ENCODE data around the gene TBC1D4.
"Not testable (repeated sequence)": the region's sequence is repeated elsewhere in the genome, so short reads cannot be mapped to it uniquely, and the experiment has no call there.

TBC1D4 gene

DNA sequence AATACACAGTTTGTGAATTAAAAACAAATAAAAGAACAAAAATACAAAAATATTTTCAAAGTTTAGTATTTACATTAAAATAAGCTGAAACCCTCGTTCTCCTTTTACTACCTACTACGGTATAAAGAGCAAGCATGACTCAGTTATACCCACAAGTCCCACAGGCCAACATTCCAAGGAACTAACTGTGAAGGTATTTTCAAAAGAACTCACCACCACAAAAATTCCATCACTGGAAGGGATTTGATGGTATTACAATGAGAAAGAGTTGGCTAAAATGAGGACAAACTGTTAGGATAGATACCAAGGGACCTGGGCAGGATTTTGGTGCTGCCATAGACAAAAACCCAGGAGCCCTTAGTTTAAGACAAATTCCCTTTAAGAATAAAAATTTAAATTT is 122.7 kb downstream of the TBC1D4 start:
- peak; percentile 97 for DNase-seq

DNA sequence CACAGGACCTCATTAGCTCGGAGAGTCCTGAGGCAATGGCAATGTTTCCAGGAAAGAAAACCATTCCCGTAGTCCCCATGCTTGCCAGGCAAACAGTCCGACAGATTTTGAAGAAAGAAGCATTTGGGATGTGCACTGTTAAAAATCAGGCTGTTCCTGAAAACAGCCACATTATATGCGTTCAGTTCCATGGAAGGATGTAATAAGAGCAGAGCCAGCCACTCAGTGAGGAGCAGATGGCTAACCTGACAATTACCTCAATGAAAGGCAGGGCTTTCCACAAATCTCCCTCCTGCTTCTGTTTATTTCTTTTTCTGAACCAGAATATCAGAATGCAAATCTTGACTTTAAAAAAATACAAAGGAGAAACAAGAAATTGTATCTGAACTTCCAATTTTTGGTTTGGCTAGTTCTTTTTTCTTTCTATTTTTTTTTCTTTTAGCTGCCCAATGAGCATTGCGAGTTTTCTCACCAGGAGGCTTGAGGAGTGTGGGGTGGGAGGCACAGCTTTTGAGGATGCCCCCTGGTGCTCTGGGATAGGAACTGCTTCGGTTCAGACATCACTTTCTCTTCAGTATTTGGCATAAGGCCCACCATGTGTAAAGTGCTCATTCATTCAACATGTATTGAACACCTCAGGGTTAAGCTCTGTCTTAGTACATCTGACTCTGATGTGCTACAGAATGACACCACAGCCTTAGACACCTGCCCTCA is 124.2 kb downstream of the TBC1D4 start:
- DNase-seq, result peak; percentile 69

DNA sequence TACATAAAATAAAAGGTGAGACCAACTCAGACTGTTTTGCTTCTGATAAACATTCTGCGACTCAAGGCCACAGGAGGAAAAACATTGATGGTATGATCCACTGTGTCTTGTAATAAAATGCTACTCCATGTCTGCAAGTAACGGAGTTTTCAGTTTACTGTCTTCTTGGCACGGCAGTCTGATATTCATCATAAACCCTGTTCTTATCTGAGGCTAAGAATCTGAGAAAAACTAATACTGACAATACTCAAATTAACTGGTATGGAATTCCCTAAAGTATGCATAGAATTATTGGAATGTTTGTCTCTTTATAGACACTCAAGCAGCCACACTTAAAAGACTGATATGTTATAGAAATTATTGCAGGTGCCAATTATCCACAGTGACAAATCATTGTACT is 125.5 kb downstream of the TBC1D4 start:
- DNase-seq, result peak; percentile 62

DNA sequence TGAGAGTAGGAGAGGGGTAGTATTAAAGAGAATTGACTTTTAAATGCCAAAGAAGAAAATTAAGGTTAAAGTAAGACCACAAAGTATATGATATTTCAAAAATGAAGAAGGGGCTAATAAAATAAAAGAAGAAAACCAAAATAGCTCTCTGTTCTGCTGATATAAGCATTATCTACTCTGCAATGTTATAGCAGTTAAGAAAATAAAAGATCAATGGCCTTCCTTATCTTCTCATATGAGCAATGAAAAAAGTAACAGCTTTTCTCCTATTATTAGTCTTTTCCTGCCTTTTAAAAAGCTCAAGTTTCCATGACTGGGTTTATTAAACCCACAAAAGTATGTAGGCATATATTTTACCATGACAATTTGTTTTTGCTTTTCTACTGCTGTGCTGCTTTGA is 126.4 kb downstream of the TBC1D4 start:
- no peak for DNase-seq

DNA sequence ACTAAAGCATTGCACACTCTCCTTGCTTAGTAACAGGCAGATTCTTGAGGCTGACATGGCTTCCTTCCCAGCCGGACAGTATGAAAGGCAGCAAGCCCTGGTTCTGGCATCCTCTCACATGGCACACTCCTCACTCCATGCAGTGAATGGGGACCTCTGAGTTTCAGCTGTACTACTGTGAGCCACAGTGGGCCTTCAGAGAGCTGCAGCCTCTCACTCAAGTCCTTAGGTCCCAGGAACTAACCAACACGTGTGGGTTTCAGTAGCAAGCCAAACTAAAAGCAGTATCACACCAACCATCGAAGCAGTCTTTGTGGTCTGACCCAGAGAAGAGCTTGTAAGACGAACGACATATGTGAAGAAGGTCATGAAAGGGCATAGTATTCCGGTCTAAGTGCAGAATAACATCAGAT is 128.2 kb downstream of the TBC1D4 start:
- no peak for DNase-seq

DNA sequence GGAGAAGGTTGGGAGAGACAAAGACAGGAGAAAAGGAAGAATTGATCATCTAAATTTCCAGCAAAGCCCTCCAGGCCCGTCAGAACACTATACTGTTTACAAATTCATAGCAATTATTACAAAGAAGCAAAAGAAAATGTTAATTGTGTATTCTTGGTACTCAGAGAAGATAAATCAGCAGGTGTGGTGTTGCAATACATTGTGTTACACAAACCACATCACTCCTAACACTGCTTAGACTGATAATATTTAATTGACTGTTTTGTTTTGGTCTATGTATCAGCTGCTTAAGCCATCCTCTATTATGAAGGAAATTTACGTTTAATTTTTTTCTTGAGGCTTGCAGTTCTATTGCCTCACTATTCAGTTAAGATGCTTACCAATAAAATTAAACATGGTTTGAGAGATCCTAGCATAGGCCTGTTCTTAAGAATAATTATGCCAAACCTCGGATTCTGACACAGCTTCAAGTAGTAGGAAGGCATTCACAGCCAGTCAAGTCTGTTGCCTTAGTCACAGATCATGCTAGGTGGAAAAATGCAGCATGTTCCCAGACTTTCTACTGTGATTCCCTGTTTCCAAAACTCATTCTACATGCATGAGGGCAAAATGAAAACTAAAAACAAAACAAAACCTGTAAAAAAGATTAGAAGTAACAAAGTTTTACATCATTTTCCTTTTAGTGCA is 129.2 kb downstream of the TBC1D4 start:
- DNase-seq, result no peak

DNA sequence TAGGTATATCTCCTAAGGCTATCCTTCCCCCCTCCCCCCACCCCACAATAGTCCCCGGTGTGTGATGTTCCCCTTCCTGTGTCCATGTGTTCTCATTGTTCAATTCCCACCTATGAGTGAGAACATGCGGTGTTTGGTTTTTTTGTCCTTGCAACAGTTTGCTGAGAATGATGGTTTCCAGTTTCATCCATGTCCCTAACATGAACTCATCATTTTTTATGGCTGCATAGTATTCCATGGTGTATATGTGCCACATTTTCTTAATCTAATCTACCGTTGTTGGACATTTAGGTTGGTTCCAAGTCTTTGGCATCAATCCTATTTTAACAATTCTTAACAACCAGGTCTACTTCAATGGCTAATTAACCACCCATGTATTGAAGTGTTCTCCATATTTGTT is 130.4 kb downstream of the TBC1D4 start:
- DNase-seq, result not testable (repeated sequence)

DNA sequence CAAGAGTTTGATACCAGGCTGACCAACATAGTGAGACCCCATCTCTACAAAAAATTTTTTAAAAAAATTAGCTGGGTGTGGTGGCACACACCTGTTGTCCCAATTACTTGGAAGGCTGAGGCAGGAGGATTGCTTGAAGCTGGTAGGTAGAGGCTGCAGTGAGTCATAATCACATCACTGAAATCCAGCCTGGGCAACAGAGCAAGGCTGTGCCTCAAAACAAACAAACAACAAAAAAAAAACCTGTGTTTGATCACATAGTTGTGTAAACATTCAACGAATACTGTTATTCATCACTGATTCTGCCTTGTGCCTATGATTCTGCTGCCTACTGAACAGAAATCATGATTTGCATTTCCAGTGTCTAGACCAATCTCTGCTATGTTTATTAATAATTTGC is 134.0 kb downstream of the TBC1D4 start:
- DNase-seq, result no peak

DNA sequence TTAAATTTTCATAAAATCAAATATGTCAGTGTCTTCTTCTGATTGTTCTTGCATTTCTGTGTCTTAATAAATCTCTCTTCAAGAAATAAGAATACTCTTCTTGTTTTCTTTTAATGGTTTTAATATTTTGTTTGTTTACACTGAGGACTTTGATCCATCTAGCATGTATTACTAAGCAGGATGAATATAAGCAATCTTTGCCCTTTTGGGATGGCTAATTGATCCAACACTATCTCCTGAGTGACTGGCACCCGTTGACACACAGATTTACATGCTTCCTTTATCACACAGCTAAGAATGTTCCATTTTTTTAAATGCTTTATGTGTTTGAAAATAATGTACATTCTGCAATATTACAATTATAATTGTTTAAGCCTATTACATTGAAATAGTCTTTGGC is 134.5 kb downstream of the TBC1D4 start:
- DNase-seq, result no peak

DNA sequence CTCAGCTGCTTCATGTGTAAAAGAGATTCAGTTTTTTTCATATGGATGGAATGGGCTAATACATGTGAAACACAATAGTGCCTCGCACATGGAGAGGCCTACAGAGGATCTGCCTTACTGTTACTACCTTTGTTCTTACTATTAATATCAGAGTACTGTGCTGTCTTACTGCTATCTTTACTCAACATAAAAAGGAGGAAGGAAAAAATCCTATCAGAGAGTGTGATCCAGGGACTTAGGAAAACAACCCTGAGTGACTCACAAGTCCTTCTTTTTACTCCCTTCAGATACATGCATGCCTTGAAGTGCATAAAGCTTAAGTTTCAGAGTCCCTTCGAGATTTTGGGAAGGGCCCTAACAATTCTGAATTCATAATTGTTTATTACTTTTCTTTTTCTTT is 136.8 kb downstream of the TBC1D4 start:
- peak; percentile 50 for DNase-seq

DNA sequence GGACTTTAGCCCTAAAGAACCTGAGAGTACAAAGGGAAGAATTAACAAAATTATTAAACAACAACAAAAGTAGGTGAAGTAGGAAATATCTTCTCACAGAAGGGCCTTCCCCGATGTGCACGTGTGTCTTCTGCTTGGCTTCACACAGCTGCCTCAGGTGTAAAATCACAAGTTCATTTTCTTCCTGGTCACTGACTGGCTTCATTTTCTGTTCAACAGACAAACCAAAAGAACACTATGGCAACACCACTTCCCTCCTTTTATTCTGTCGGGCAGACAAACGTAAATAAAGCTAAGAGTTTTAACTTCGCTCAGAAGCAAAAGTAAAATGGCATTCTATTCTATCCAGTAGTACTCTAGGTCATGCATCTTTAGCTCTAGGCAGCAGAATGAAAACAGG is 140.9 kb downstream of the TBC1D4 start:
- DNase-seq, result no peak

DNA sequence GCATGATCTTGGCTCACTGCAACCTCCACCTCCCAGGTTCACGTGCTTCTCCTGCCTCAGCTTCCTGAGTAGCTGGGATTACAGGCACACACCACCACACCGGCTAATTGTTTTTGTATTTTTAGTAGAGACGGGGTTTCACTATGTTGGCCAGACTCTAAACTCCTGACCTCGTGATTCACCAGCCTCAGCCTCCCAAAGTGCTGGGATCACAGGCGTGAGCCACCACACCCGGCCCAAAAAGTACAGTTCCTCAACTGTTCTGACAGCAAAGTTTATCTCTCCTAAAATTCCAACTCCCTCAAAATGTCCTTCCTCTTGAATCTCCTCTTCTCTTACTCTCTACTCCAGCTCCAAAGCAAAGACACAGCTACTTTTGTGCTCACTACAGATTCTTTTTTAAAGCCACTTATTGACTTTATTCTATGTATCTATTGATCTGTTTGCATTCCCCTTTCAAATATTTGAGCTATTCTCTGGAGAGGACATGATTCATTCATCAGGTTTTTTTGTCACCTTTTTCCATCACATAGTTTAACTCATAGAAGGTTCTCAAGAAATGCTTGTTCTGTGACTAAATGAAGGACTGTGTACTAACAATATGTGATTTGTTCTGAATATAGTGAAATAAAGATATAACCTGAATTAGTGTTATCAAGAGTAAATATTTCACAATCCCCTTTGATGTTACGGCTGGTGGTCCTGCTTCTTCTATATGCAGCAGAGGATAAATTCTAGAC is 142.2 kb downstream of the TBC1D4 start:
- DNase-seq, result no peak

DNA sequence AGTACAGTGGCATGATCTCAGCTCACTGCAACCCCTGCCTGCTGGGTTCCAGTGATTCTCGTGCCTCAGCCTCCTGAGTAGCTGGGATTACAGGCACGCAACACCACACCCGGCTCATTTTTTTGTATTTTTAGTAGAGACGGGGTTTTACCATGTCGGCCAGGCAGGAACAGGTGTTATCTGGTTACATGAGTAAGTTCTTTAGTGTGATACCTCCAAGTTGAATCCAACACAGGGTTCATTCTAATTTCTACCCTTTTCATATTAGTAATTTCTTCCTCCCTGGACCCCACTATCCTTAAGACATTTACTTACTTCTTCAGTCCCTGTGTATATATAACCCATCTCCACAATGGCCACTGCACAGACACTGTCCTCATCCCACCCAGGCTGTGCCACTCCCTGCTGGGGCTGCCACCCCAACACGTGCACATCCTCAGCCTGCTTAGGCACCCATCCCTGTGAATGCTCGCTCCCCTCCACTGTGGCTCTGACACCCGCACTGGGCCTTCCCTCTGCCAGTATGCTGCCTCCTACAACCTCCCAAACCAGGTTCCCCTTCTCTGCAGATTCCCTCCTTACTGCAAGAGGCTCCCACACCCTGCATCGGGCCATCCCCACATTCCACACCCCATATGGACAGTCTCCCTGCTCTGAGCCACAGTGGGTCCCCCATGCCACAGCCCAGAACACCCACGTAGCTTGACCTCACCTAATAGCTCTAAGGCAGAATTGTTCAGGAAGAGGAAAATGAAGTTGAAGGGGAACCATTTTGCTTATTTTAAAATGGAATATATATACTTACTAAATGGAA is 147.1 kb downstream of the TBC1D4 start:
- DNase-seq, result no peak

DNA sequence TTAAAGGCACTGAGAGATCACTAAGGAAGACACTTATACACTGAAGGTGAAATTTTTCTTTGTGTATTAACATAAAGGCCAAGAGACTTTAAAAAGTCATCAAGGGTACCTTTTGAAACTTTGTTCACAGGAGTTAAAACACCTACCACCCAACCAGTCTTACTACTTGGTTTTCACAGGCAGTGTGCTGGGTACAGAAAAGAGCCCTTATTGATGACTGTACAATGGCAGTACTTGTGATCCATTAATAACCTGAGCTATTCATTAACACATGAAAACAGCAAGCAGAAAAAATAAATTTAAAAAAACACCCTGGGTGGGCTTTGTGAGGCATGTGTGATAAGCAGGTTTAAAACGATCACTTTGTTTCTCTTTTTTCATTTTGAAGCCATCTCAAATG is 148.9 kb downstream of the TBC1D4 start:
- no peak for DNase-seq

DNA sequence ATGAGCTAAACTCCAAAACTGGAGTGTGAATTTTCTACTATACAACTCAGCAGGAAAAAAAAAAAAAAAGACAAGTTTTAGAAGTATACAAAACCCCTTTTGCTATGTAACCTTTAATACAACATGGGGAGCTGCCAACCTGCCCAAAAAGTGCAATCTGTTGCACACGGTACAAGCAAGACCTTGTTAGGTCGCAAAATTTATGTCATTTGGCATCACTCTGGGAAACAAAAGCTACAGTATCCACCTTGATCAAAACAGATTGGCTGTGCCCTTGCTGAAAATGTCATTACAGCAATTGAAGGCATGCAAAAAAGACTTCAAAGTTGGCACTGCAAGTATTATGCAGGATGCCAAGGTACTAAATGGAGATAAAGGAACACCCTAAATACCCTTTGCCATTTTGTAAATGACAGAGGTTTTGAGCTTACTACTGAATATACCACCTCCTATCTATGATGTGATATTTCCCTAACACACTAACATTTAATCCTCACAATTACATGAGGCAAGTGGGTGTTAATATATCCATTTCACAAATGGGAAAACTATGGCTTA is 150.1 kb downstream of the TBC1D4 start:
- no peak for DNase-seq

DNA sequence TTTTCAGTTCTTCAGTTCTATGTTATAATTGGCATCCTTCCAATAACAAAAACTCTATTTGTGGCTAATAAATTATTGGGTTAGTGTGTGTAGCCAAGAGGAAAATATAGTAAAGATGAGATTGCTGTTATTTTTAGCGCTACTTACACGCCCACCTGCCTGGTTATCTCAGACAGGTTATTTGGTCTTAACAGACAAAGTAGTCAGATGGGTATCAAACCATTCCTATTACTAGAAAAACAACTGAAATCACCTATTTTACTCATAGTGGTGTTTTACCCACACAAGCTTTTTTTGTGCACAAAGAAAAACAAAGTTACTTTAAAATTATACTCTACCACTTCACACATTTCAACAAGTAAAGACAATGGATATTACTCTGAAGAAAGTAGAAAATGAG is 151.2 kb downstream of the TBC1D4 start:
- no peak for DNase-seq

DNA sequence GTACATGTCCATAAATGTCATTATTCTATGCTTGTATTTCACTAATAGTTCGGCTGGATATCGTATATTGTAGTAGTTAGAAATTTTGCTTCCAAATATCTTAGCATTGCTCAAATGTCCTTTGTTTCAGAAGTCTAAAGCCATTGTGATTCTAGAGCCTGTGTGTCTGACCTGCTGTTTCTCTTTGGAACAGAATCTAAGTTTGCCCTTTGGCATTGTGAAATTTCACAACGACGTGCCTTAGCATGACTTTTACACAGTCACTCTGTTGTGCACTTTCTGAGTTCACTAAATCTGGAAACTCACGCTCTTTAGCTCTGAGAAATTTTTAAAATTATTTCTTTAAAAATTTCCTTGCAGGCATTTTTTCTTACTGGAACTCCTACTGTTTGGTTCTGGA is 152.2 kb downstream of the TBC1D4 start:
- no peak for DNase-seq

DNA sequence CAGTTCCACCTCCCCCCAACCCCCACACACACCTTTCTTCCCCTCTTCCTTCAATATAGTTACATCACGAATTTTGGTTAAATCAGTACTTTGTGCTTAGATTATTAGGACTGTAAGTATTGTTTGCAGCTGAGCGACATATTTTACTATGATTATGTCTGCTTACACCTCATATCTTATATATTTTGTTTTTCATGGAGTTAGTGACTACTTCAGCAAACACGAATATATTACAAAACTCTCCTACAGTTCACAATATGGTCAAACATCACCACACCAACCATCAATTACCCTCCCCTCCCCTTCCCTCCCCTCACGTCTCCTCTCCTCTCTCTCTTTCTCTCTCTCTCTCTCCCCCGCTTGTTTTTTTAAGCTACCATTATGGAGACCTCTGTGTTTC is 152.9 kb downstream of the TBC1D4 start:
- DNase-seq, result no peak

DNA sequence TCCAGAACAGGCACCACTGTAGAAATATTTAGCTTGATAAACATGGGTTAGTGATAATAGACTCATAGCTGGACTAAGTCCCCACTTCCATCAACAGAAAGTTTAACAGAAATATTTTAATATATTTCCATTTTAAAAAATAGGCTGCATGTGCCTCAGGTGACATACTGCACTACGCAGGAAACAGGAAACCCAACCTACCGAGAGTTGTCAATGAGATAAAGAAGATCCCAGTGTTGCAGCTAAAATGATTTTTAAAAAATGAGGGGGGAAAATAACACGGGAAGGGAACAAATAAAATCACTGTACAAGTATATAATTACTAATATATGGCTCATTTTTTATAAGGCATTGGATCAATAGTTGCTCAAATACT is 154.8 kb downstream of the TBC1D4 start:
- no peak for DNase-seq

DNA sequence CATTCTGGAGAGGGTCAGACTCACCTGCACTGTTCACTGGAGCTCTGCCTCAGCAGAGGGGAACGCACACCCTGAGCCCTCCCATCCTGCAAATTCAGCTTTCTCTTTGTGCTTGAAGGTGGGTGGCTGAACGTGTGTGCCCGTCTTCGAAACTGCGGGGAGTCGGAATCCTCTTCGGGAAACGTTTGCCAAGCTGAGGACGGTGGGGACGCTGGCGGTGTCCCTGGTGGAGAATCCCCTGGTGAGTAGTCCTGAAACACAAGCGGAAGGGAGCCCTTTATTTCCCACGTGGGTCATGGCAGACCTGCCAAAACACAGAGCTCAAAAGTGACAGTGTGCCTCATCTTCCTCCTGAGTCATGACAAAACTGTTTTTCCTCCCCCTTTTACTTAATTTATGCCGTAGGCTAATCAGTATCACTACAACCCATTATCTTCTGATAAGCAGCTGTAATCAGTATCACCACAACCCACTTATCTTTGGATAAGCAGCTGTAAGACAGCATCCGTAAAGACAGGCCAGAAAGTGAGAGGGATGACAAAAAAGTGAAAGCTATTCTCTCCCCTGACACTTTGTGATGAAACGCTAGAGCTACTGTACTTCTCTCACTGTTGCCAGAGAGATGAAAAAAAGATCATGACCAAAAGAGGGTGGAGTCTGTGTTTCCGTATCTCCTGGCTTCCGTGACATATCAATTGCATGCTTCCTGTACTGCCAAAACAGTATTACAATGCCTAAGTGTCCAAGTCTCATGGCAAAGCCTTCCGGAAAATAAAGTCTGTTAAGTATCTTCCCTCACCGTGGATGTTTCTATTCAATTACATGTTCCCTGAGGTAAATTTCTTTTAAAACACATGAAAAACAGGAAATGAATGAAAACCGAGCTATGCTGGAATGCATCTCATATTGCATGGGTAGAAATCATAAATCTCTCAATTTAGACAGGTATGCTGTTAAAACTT is 155.5 kb downstream of the TBC1D4 start:
- DNase-seq, result peak; percentile 11

DNA sequence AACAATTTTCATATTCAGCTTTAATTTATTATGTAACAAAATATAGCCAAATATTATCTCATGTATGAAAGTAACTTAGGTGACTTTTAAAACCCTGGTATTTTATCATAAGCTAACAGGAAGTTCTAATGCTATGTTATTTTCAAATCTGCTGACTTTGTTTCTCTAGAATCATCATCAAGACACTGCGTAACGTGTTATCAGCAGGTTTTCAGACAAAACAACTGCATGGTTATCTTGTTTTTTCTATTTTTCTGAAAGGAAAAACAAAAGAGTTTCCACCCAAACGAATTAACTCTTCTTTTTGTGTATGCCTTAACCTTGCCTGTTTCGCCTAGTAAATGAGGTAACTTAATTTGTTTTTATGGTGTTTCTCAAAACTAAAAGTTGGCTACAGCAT is 156.3 kb downstream of the TBC1D4 start:
- no peak for DNase-seq

Measured in fibroblast of skin of back (primary cell).